HL-60/S4 treated with retinoic acid at 250 ng/mL for 4 days and 3 days (cell line): ENCODE results near the gene ORM1.

ENCODE experiments used
- in situ Hi-C: fragments of 300-500 bp; cut with MboI; formaldehyde crosslinking; loops from 2 replicates; pipeline ENCODE4 v1.7.0; 2022; ENCODE audit warnings: low sequenced_read_pairs

The ORM1 gene

GRCh38 chr9:114286146-114286679 lies 36.7 kb upstream of the ORM1 start:
- in situ Hi-C loops: loop anchor here (25.0 kb wide), 1 partner anchor 574 kb away; no protein-coding TSS in a partner anchor

- in situ Hi-C loops: loop anchor here (25.0 kb wide), 1 partner anchor 575 kb away; no protein-coding TSS in a partner anchor
These were observed 35.7 kb upstream of the ORM1 start for GRCh38 chr9:114287001-114287762.

GRCh38 chr9:114287763-114288192 lies 35.1 kb upstream of the ORM1 start:
- in situ Hi-C loops: loop anchor here (25.0 kb wide), 1 partner anchor 575 kb away; no protein-coding TSS in a partner anchor

- in situ Hi-C loops: loop anchor here (25.0 kb wide), 1 partner anchor 576 kb away; no protein-coding TSS in a partner anchor
These were observed 34.5 kb upstream of the ORM1 start for GRCh38 chr9:114288193-114289091.

- in situ Hi-C loops: loop anchor here (25.0 kb wide), 1 partner anchor 577 kb away; no protein-coding TSS in a partner anchor
These were observed 33.8 kb upstream of the ORM1 start for GRCh38 chr9:114289106-114289505.

- in situ Hi-C loops: loop anchor here (25.0 kb wide), 1 partner anchor 578 kb away; no protein-coding TSS in a partner anchor
These were observed 33.1 kb upstream of the ORM1 start for GRCh38 chr9:114289571-114290481.

- in situ Hi-C loops: loop anchor here (25.0 kb wide), 1 partner anchor 578 kb away; no protein-coding TSS in a partner anchor
These were observed 32.3 kb upstream of the ORM1 start for GRCh38 chr9:114290561-114290986.

GRCh38 chr9:114291064-114291474 lies 31.8 kb upstream of the ORM1 start:
- in situ Hi-C loops: loop anchor here (25.0 kb wide), 1 partner anchor 579 kb away; no protein-coding TSS in a partner anchor

- in situ Hi-C loops: loop anchor here (25.0 kb wide), 1 partner anchor 580 kb away; no protein-coding TSS in a partner anchor
These were observed 30.9 kb upstream of the ORM1 start for GRCh38 chr9:114291886-114292590.

GRCh38 chr9:114294664-114295063 lies 28.2 kb upstream of the ORM1 start:
- in situ Hi-C loops: loop anchor here (25.0 kb wide), 1 partner anchor 582 kb away; no protein-coding TSS in a partner anchor

GRCh38 chr9:114296338-114296737 lies 26.6 kb upstream of the ORM1 start:
- in situ Hi-C loops: loop anchor here (25.0 kb wide), 1 partner anchor 584 kb away; no protein-coding TSS in a partner anchor

GRCh38 chr9:114299286-114300152 lies 23.4 kb upstream of the ORM1 start:
- in situ Hi-C loops: loop anchor here (25.0 kb wide), 1 partner anchor 587 kb away; no protein-coding TSS in a partner anchor

- in situ Hi-C loops: no loop called here
These were observed 22.6 kb upstream of the ORM1 start for GRCh38 chr9:114300153-114300845.

- in situ Hi-C loops: no loop called here
These were observed 21.8 kb upstream of the ORM1 start for GRCh38 chr9:114300846-114301797.

- in situ Hi-C loops: no loop called here
These were observed 20.9 kb upstream of the ORM1 start for GRCh38 chr9:114301798-114302565.
